Fibroblast of lung (primary cell): ENCODE results near the gene MYEF2.

Experiments used
- EZH2 ChIP-seq: IDR thresholded peaks from 2 replicates; pipeline ENCODE4 v1.5.1; 2012; ENCODE audit warnings: low read length, control low read depth, mild to moderate bottlenecking; ENCODE audit errors: missing control alignments
- TF ChIP-seq, protein P1 (sequence below), 2 donors: IDR thresholded peaks in 1 of 2; conservative IDR thresholded peaks in 1 of 2; 1 replicate in 1 of 2; 2 replicates in 1 of 2; pipeline ENCODE4 v1.5.1; 2011 to 2012; ENCODE audit warnings: low read length in 2 of 2, control low read depth in 1 of 2, inconsistent platforms in 1 of 2, low read depth in 1 of 2, mild to moderate bottlenecking in 1 of 2

DNA sequence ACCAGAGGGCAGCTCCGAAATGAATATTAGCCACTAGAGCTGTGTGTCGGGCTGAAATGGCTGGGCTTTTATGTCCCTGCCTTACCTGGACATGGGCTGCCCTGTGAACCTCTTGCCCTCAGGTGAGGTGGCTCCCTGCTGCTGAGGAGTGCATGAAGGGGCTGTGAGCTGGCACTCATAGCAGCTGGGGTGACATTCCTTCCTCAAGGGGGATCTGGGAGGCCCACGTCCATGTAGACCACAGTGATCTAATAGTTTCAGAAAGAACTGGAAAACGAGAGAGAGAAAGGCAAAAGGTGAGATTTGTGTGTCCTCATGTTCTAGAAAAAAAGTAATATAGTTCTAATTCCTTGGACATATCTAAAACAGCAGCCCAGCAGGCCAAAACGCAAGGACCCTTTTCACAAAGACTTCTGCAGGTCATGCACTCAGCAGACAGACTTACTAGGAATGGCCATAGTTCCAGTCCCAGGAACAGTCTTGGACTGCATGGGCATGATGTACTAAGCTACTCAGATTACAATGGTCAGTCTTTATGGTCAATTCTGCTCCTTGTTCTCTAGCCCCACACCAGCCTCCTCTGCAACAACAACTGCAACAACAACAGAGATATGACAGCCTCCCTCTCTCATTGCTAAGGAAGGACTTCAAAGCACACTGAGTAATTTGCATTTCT is 68.1 kb downstream of the MYEF2 start:
- TF ChIP-seq, protein P1, sequence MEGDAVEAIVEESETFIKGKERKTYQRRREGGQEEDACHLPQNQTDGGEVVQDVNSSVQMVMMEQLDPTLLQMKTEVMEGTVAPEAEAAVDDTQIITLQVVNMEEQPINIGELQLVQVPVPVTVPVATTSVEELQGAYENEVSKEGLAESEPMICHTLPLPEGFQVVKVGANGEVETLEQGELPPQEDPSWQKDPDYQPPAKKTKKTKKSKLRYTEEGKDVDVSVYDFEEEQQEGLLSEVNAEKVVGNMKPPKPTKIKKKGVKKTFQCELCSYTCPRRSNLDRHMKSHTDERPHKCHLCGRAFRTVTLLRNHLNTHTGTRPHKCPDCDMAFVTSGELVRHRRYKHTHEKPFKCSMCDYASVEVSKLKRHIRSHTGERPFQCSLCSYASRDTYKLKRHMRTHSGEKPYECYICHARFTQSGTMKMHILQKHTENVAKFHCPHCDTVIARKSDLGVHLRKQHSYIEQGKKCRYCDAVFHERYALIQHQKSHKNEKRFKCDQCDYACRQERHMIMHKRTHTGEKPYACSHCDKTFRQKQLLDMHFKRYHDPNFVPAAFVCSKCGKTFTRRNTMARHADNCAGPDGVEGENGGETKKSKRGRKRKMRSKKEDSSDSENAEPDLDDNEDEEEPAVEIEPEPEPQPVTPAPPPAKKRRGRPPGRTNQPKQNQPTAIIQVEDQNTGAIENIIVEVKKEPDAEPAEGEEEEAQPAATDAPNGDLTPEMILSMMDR (conservative IDR thresholded peaks at IDR 0.05 in 1 of 2, IDR thresholded peaks at IDR 0.05 in 1 of 2; ENCODE audit: low read depth in 1 of 2, low read length in 2 of 2): no peak
- no peak for TF ChIP-seq EZH2
